ENCODE measurements around the gene NUP54.

The NUP54 gene

GRCh38 chr4:76067652-76068286, 80.4 kb downstream of the NUP54 start:
- DNase-seq (ENCODE audit: low spot score): peak; percentile 72

GRCh38 chr4:76066546-76066945, 81.7 kb downstream of the NUP54 start:
- DNase-seq (ENCODE audit: low spot score): no peak

All from CD4-positive, alpha-beta T cell treated with Interleukin-15 for 4 hours (primary cell).